HEK293T (cell line): ENCODE results near the gene E2F6.

Source experiments
- ARNT ChIP-seq: fragments of 450-650 bp; IDR thresholded peaks from 2 replicates; pipeline ENCODE4 v1.6.1; 2017; ENCODE audit warnings: mild to moderate bottlenecking
- FOXM1 ChIP-seq: fragments of 450-650 bp; IDR thresholded peaks from 2 replicates; pipeline ENCODE4 v1.6.1; 2017; ENCODE audit warnings: mild to moderate bottlenecking, borderline replicate concordance
- LEF1 ChIP-seq: fragments of 450-650 bp; IDR thresholded peaks from 2 replicates; pipeline ENCODE4 v1.6.1; 2017; ENCODE audit warnings: mild to moderate bottlenecking, borderline replicate concordance
- SP1 ChIP-seq: fragments of 450-650 bp; IDR thresholded peaks from 2 replicates; pipeline ENCODE4 v1.6.1; 2017
- SUZ12 ChIP-seq: fragments of 450-650 bp; IDR thresholded peaks from 2 replicates; pipeline ENCODE4 v1.6.1; 2016; ENCODE audit warnings: mild to moderate bottlenecking

GRCh38 chr2:11397513-11397912, 68.4 kb downstream of the E2F6 start:
- TF ChIP-seq LEF1: no peak
- no peak for TF ChIP-seq SP1
- TF ChIP-seq ARNT: no peak
- no peak for TF ChIP-seq SUZ12
- TF ChIP-seq FOXM1: no peak
